ENCODE results near the gene CLEC16A.

DNA sequence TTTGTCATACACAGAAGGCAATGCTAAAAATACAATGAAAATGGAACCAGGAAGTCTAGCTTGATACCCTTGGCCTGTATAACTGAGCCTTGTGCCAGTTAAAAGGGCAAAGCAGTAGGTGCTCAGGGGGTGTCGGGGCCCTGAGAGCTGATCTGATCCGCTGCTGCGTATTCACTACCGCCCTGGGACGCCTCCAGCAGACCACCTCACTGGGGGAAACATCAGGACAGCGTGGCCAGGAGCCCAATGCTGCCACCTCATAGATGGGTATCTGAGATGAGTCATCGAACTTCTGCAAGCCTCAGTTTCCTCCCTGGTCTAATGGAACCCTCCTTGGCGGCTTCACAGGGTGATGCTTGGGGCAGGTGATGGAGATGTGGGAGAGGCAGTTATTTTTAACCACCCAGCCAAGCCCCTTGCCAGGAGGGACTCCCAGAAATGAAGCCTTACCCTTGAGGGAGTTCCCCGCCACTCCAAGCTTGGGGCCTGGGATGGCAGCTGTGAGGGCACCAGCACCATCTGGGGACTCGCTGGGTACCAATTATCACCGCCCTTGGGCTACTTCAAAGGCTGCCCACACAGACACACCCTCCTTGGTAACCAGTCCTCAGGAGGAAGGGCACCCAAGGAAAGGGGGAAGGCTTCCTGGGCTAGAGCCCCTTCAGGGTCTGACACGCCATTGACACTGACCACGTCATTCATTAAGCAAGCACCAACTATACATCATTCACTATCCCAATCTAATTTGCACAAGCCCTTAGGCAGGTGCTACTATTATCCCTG, 9.8 kb upstream of the CLEC16A start:
- TF ChIP-seq, protein P1, sequence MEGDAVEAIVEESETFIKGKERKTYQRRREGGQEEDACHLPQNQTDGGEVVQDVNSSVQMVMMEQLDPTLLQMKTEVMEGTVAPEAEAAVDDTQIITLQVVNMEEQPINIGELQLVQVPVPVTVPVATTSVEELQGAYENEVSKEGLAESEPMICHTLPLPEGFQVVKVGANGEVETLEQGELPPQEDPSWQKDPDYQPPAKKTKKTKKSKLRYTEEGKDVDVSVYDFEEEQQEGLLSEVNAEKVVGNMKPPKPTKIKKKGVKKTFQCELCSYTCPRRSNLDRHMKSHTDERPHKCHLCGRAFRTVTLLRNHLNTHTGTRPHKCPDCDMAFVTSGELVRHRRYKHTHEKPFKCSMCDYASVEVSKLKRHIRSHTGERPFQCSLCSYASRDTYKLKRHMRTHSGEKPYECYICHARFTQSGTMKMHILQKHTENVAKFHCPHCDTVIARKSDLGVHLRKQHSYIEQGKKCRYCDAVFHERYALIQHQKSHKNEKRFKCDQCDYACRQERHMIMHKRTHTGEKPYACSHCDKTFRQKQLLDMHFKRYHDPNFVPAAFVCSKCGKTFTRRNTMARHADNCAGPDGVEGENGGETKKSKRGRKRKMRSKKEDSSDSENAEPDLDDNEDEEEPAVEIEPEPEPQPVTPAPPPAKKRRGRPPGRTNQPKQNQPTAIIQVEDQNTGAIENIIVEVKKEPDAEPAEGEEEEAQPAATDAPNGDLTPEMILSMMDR (IDR thresholded peaks at IDR 0.05) = no peak
- no peak for TF ChIP-seq POLR2A (IDR thresholded peaks at IDR 0.05)

All from thyroid gland (tissue), 4 donors.